Measurements from ENCODE around the gene FBXO40.

Gene FBXO40

GRCh38 chr3:121663171-121663847, 70.1 kb downstream of the FBXO40 start:
- Mint-ChIP-seq H3K36me3 (peaks cover 38% of the 10 kb centered on the region), H3K4me1 (peaks cover 19% of the 10 kb centered on the region), H3K9me3 (no peaks in the 10 kb centered on the region), H3K27me3 (no peaks in the 10 kb centered on the region), H3K4me3 (no peak overlapping the region), H3K27ac (no peak overlapping the region)
- no peak for ATAC-seq (ENCODE audit: low read depth)
- no peak for DNase-seq (ENCODE audit: low spot score in 2 of 2)

- H3K27me3 Mint-ChIP-seq: no peaks in the 10 kb centered on the region
- H3K27ac Mint-ChIP-seq: peak overlapping the region; percentile 11
- DNase-seq (ENCODE audit: low spot score in 2 of 2) (no peak), ATAC-seq (ENCODE audit: low read depth) (no peak)
- H3K36me3 Mint-ChIP-seq: peaks cover 42% of the 10 kb centered on the region
- H3K4me1 Mint-ChIP-seq: peaks cover 7% of the 10 kb centered on the region
- H3K9me3 Mint-ChIP-seq: no peaks in the 10 kb centered on the region
- H3K4me3 Mint-ChIP-seq: no peak overlapping the region
Measured at GRCh38 chr3:121665488-121665887, 72.3 kb downstream of the FBXO40 start.

GRCh38 chr3:121667333-121667732, 74.2 kb downstream of the FBXO40 start:
- H3K9me3 Mint-ChIP-seq: no peaks in the 10 kb centered on the region
- no peak overlapping the region for H3K27ac Mint-ChIP-seq
- no peak for ATAC-seq (ENCODE audit: low read depth)
- DNase-seq (ENCODE audit: low spot score in 2 of 2): no peak
- H3K27me3 Mint-ChIP-seq: no peaks in the 10 kb centered on the region
- no peak overlapping the region for H3K4me3 Mint-ChIP-seq
- peaks cover 51% of the 10 kb centered on the region for H3K36me3 Mint-ChIP-seq
- no peaks in the 10 kb centered on the region for H3K4me1 Mint-ChIP-seq

GRCh38 chr3:121670676-121671075, 77.5 kb downstream of the FBXO40 start:
- ATAC-seq (ENCODE audit: low read depth) (no peak), DNase-seq (ENCODE audit: low spot score in 2 of 2) (no peak)
- Mint-ChIP-seq H3K27me3 (no peaks in the 10 kb centered on the region), H3K27ac (no peak overlapping the region), H3K4me1 (no peaks in the 10 kb centered on the region), H3K9me3 (no peaks in the 10 kb centered on the region), H3K4me3 (no peak overlapping the region), H3K36me3 (peaks cover 49% of the 10 kb centered on the region)

GRCh38 chr3:121677141-121677540, 84.0 kb downstream of the FBXO40 start:
- Mint-ChIP-seq H3K4me1 (no peaks in the 10 kb centered on the region), H3K27ac (no peak overlapping the region)

More at GRCh38 chr3:121677141-121677540, 84.0 kb downstream of the FBXO40 start:
- DNase-seq (ENCODE audit: low spot score in 2 of 2) (no peak), ATAC-seq (ENCODE audit: low read depth) (no peak)
- Mint-ChIP-seq H3K9me3 (no peaks in the 10 kb centered on the region), H3K4me3 (no peak overlapping the region), H3K27me3 (no peaks in the 10 kb centered on the region), H3K36me3 (peaks cover 53% of the 10 kb centered on the region)

Measured in memory B cell (primary cell).